GM12878 (cell line): ENCODE measurements around the gene SPCS2. TPM values are rescaled to one million over a fixed set of nuclear protein-coding genes. Genes with fewer than 3 reads are reported as not detected.

ENCODE experiments used
- ATAC-seq: fragments of 200-7000 bp; cut with Tn5 transposase; 3 replicates; pipeline ENCODE4 v1.9.1; 2020; ENCODE audit warnings: mild to moderate bottlenecking, moderate library complexity
- BruUV-seq: library from RNA; stranded (reverse); fragments of 400-500 nt; replicated peaks from 2 replicates; lab custom pipeline; 2021; lab: Mats Ljungman, UMichigan
- CTCF ChIA-PET: fragments of 300-600 bp; sonication (Branson Sonifier 250); formaldehyde crosslinking; extraction: SDS; loops from one replicate; lab custom pipeline; 2021; ENCODE audit warnings: inconsistent platforms; lab: Yijun Ruan, JAX
- POLR2A ChIA-PET: fragments of 350-600 bp; formaldehyde crosslinking; extraction: SDS; loops from one replicate; lab custom pipeline; 2021; ENCODE audit warnings: inconsistent platforms; lab: Charles Lee
- RAD21 ChIA-PET: fragments of 300-600 bp; sonication (Branson Sonifier 250); formaldehyde crosslinking; loops from one replicate; lab custom pipeline; 2023; ENCODE audit warnings: antibody characterized with exemption; ENCODE audit not compliant: unreplicated experiment; lab: Charles Lee
- SMC1A ChIA-PET: fragments of 300-600 bp; sonication (Branson Sonifier 250); formaldehyde crosslinking; loops from one replicate; lab custom pipeline; 2023; ENCODE audit not compliant: unreplicated experiment, uncharacterized antibody; lab: Charles Lee
- DNase-seq: peaks from one replicate; pipeline ENCODE4 v3.0.0-alpha.2; 2011; ENCODE audit warnings: low read depth, low spot score
- FAIRE-seq: peaks from 3 replicates; lab custom pipeline; 2011; peaks lifted over from hg19 to GRCh38; lab: Jason Lieb, UNC
- H2AFZ ChIP-seq: 2 replicates; pipeline ENCODE4 v1.6.0; 2011; ENCODE audit warnings: low read depth, low read length, control low read depth; ENCODE audit not compliant: control insufficient read depth
- H3K27ac ChIP-seq: 2 replicates; pipeline ENCODE4 v1.5.1; 2011; ENCODE audit warnings: control low read depth; ENCODE audit not compliant: control insufficient read depth, insufficient read depth
- H3K27me3 ChIP-seq, 2 experiments: replicated peaks in 1 of 2; 2 replicates each; pipeline versions ENCODE4 v1.6.0 to v1.6.1; 2011; ENCODE audit warnings: low read length in 1 of 2; ENCODE audit not compliant: control insufficient read depth in 2 of 2, insufficient read depth in 2 of 2
- H3K36me3 ChIP-seq, 2 experiments: 2 replicates each; pipeline ENCODE4 v1.5.1; 2011; ENCODE audit warnings: low read length in 1 of 2; ENCODE audit not compliant: control insufficient read depth in 2 of 2, insufficient read depth in 2 of 2
- H3K4me1 ChIP-seq: 2 replicates; pipeline ENCODE4 v1.6.1; 2011; ENCODE audit warnings: mild to moderate bottlenecking, low read length, moderate library complexity, mixed read lengths; ENCODE audit not compliant: control insufficient read depth, insufficient read depth
- H3K4me2 ChIP-seq: 2 replicates; pipeline ENCODE4 v1.6.0; 2011; ENCODE audit warnings: control low read depth; ENCODE audit not compliant: control insufficient read depth, insufficient read depth
- H3K4me3 ChIP-seq: fragments of 200-600 bp; sonication (generic); 2 replicates; pipeline ENCODE4 v1.5.1; 2016
- H3K79me2 ChIP-seq: 2 replicates; pipeline ENCODE4 v1.6.0; 2011; ENCODE audit warnings: low read length; ENCODE audit not compliant: control insufficient read depth, insufficient read depth
- H3K9ac ChIP-seq: 2 replicates; pipeline ENCODE4 v1.8.0; 2011; ENCODE audit warnings: low read length, control low read depth, mixed read lengths; ENCODE audit not compliant: control insufficient read depth, insufficient read depth
- H3K9me3 ChIP-seq: replicated peaks from 3 replicates; pipeline ENCODE4 v1.5.1; 2011; ENCODE audit warnings: mild to moderate bottlenecking, low read length; ENCODE audit not compliant: control insufficient read depth, insufficient read depth
- H4K20me1 ChIP-seq: 2 replicates; pipeline ENCODE4 v1.6.0; 2011; ENCODE audit not compliant: control insufficient read depth, insufficient read depth
- TCF12 ChIP-seq: IDR thresholded peaks from 2 replicates; pipeline ENCODE4 v1.6.1; 2011; ENCODE audit warnings: low read depth, mild to moderate bottlenecking, low read length
- in situ Hi-C: fragments of 300-500 bp; cut with MboI; formaldehyde crosslinking; loops from 9 replicates; pipeline ENCODE4 v1.14.3; 2018; ENCODE audit warnings: mixed read lengths
- intact Hi-C: fragments of 100-400 bp; cut with micrococcal nuclease; formaldehyde crosslinking; loops from one replicate; pipeline ENCODE4 v1.14.2; 2022; ENCODE audit not compliant: unreplicated experiment
- polyA plus RNA-seq, 11 experiments: library from polyadenylated mRNA; depleted of rRNA in 4 of 11; unstranded in 6 of 11; stranded (reverse) in 5 of 11; fragments of >200 nt; fragmentation: Nextera tagmentation in 4 of 11; fragmentation: Illumina TruSeq in 1 of 11; extraction: Ambion mirVana in 4 of 11; extraction: Trizol in 1 of 11; gene quantifications; 1 replicate in 1 of 11; 2 replicates in 10 of 11; pipeline versions ENCODE4 v1.2.1 to v1.2.3, GENCODE V29; 2011 to 2016; ENCODE audit warnings: inconsistent platforms in 2 of 11, missing spikeins in 2 of 11, low read depth in 1 of 11
- total RNA-seq, 4 experiments: library from RNA; depleted of rRNA in 3 of 4; stranded (reverse); fragments of >200 nt in 3 of 4; fragmentation: Illumina TruSeq in 1 of 4; extraction: Trizol in 1 of 4; gene quantifications; 2 replicates each; pipeline versions ENCODE4 v1.2.1 to v1.2.3, GENCODE V29; 2013 to 2021
- TF ChIP-seq, protein P1 (sequence below): IDR thresholded peaks from 2 replicates; pipeline ENCODE4 v1.6.1; 2011; ENCODE audit warnings: mild to moderate bottlenecking, low read depth, low read length, moderate library complexity; ENCODE audit not compliant: insufficient replicate concordance
- TF ChIP-seq, protein P2 (sequence below): IDR thresholded peaks from 2 replicates; pipeline ENCODE4 v1.6.1; 2011; ENCODE audit warnings: borderline replicate concordance, low read depth, mild to moderate bottlenecking, moderate library complexity, low read length; ENCODE audit not compliant: insufficient read depth, poor library complexity, severe bottlenecking

SPCS2 gene
- total and polyA plus RNA-seq, 10 of the 15 experiments (the other 5 are each of a cell fraction or from before 2014, with no cell fraction given) = 40.7 to 661 (median 192) TPM

DNA sequence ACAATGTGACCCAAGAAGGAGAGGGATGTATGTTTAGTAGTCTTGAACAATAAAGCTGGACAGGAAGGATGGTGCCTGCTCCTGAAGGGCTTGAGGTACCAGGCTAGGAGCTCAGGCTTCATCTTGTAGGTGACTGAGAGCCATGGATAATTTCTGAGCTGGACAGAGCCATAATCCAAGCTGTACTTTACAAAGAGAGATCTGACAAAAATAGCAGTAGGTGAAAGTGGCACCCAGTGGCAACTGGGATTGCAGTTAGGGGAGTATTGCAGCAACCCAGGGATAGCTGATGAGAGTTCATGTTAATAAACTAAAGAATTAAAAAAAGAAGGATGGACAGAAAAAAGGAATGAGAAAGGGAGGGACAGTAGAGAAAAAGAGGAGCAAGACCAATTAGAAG is 7.6 kb upstream of the SPCS2 start:
- Histone ChIP-seq H3K27me3 (no peaks in the 10 kb centered on the region), H3K36me3 (no peaks in the 10 kb centered on the region), H2AFZ (no peak overlapping the region), H3K4me1 (peaks cover 3% of the 10 kb centered on the region; the same call in 1 of the 2 replicates), H3K9ac (no peak overlapping the region), H3K4me3 (no peak overlapping the region), H3K27ac (no peak overlapping the region), H3K9me3 (no peaks in the 10 kb centered on the region), H3K79me2 (no peaks in the 10 kb centered on the region), H4K20me1 (no peaks in the 10 kb centered on the region), H3K4me2 (no peak overlapping the region)
- FAIRE-seq (no peak), ATAC-seq (no peak), DNase-seq (no peak)
- in situ Hi-C loops (no loop called here), intact Hi-C loops (no loop called here)
- ChIA-PET RAD21 (interaction anchor here (0.8 to 1.0 kb wide), 2 partner anchors 14 to 263 kb away, joined by 3 read pairs; no protein-coding TSS in a partner anchor), POLR2A (interaction anchor here (0.6 kb wide), 1 partner anchor 23 kb away, joined by 3 read pairs; no protein-coding TSS in a partner anchor), SMC1A (interaction anchor here (0.9 to 3.4 kb wide), 4 partner anchors 11 to 81 kb away, joined by 3 to 10 read pairs (median 3); no protein-coding TSS in a partner anchor), CTCF (interaction anchor here (0.6 to 5.1 kb wide), 8 partner anchors 10 to 302 kb away, joined by 3 to 31 read pairs (median 4); no protein-coding TSS in a partner anchor)
- no TSS peak for BruUV-seq
- TF ChIP-seq, protein P1, sequence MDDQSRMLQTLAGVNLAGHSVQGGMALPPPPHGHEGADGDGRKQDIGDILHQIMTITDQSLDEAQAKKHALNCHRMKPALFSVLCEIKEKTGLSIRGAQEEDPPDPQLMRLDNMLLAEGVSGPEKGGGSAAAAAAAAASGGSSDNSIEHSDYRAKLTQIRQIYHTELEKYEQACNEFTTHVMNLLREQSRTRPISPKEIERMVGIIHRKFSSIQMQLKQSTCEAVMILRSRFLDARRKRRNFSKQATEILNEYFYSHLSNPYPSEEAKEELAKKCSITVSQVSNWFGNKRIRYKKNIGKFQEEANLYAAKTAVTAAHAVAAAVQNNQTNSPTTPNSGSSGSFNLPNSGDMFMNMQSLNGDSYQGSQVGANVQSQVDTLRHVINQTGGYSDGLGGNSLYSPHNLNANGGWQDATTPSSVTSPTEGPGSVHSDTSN = no peak
- TF ChIP-seq, protein P2, sequence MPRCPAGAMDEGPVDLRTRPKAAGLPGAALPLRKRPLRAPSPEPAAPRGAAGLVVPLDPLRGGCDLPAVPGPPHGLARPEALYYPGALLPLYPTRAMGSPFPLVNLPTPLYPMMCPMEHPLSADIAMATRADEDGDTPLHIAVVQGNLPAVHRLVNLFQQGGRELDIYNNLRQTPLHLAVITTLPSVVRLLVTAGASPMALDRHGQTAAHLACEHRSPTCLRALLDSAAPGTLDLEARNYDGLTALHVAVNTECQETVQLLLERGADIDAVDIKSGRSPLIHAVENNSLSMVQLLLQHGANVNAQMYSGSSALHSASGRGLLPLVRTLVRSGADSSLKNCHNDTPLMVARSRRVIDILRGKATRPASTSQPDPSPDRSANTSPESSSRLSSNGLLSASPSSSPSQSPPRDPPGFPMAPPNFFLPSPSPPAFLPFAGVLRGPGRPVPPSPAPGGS = no peak
- no peak for TF ChIP-seq TCF12
